ENCODE results near the gene RPLP1.
"Not testable (repeated sequence)": the region's sequence is repeated elsewhere in the genome, so short reads cannot be mapped to it uniquely, and the experiment has no call there.

The RPLP1 gene

GRCh38 chr15:69439623-69440022 is 13.0 kb upstream of the RPLP1 start:
- DNase-seq (ENCODE audit: low read depth): no peak

- DNase-seq (ENCODE audit: low read depth): no peak
Measured at GRCh38 chr15:69443032-69443611, 9.5 kb upstream of the RPLP1 start.

- no peak for DNase-seq (ENCODE audit: low read depth)
Measured at GRCh38 chr15:69444686-69445085, 7.9 kb upstream of the RPLP1 start.

- DNase-seq (ENCODE audit: low read depth): no peak
Measured at GRCh38 chr15:69446953-69447352, 5.7 kb upstream of the RPLP1 start.

GRCh38 chr15:69450221-69450620 is 2.4 kb upstream of the RPLP1 start:
- DNase-seq (ENCODE audit: low read depth): not testable (repeated sequence)

GRCh38 chr15:69450968-69451695 is 1.5 kb upstream of the RPLP1 start:
- DNase-seq (ENCODE audit: low read depth): no peak

- DNase-seq (ENCODE audit: low read depth): no peak
Measured at GRCh38 chr15:69451951-69452691, 497 bp upstream of the RPLP1 start.

- DNase-seq (ENCODE audit: low read depth): no peak
Measured at GRCh38 chr15:69454953-69455352, 2.3 kb downstream of the RPLP1 start.

GRCh38 chr15:69456208-69457166 is 3.9 kb downstream of the RPLP1 start:
- no peak for DNase-seq (ENCODE audit: low read depth)

GRCh38 chr15:69457304-69458280 is 5.0 kb downstream of the RPLP1 start:
- DNase-seq (ENCODE audit: low read depth): no peak

- DNase-seq (ENCODE audit: low read depth): no peak
Measured at GRCh38 chr15:69459066-69459465, 6.4 kb downstream of the RPLP1 start.

GRCh38 chr15:69460481-69460880 is 7.9 kb downstream of the RPLP1 start:
- DNase-seq (ENCODE audit: low read depth): no peak

- DNase-seq (ENCODE audit: low read depth): no peak
Measured at GRCh38 chr15:69462030-69462492, 9.4 kb downstream of the RPLP1 start.

- peak; percentile 88 for DNase-seq (ENCODE audit: low read depth)
Measured at GRCh38 chr15:69462493-69463181, 10.0 kb downstream of the RPLP1 start.

GRCh38 chr15:69463182-69463756 is 10.7 kb downstream of the RPLP1 start:
- DNase-seq (ENCODE audit: low read depth): no peak

GRCh38 chr15:69465253-69465652 is 12.6 kb downstream of the RPLP1 start:
- DNase-seq (ENCODE audit: low read depth): no peak

GRCh38 chr15:69466733-69467132 is 14.1 kb downstream of the RPLP1 start:
- DNase-seq (ENCODE audit: low read depth): no peak

GRCh38 chr15:69467636-69468035 is 15.0 kb downstream of the RPLP1 start:
- no peak for DNase-seq (ENCODE audit: low read depth)

GRCh38 chr15:69468241-69469121 is 15.9 kb downstream of the RPLP1 start:
- DNase-seq (ENCODE audit: low read depth): peak; percentile 72
